Loucy (cell line): ENCODE data around the gene TIMM50.

Source experiments
- H2AFZ ChIP-seq: fragments of 200-600 bp; sonication (generic); 2 replicates; pipeline ENCODE4 v1.6.0; 2016; ENCODE audit warnings: antibody characterized with exemption, mild to moderate bottlenecking, low read length, moderate library complexity
- H3F3A ChIP-seq: fragments of 200-600 bp; 2 replicates; pipeline ENCODE4 v1.6.0; 2016; ENCODE audit warnings: antibody characterized with exemption, low read depth, mild to moderate bottlenecking
- H3K27me3 ChIP-seq: fragments of 200-600 bp; sonication (generic); 2 replicates; pipeline ENCODE4 v1.6.1; 2014; ENCODE audit warnings: low read length, mild to moderate bottlenecking; ENCODE audit not compliant: insufficient read depth, poor library complexity, severe bottlenecking
- H3K36me3 ChIP-seq: fragments of 200-600 bp; sonication (generic); 2 replicates; pipeline ENCODE4 v1.6.1; 2016; ENCODE audit warnings: low read length; ENCODE audit not compliant: insufficient read depth
- H3K4me1 ChIP-seq: fragments of 200-600 bp; sonication (generic); 2 replicates; pipeline ENCODE4 v1.5.1; 2014; ENCODE audit warnings: low read length, mild to moderate bottlenecking; ENCODE audit not compliant: insufficient read depth, poor library complexity, severe bottlenecking
- H3K4me2 ChIP-seq: fragments of 200-600 bp; sonication (generic); 2 replicates; pipeline ENCODE4 v1.6.0; 2014; ENCODE audit warnings: antibody characterized with exemption, low read length, low read depth, mild to moderate bottlenecking; ENCODE audit not compliant: poor library complexity, severe bottlenecking
- H3K4me3 ChIP-seq: fragments of 200-600 bp; sonication (generic); 2 replicates; pipeline ENCODE4 v1.5.1; 2014; ENCODE audit warnings: low read length, mild to moderate bottlenecking, mixed read lengths; ENCODE audit not compliant: poor library complexity, severe bottlenecking
- H3K79me2 ChIP-seq: fragments of 200-600 bp; sonication (generic); 2 replicates; pipeline ENCODE4 v1.6.1; 2014; ENCODE audit warnings: low read length; ENCODE audit not compliant: insufficient read depth
- H3K9ac ChIP-seq: fragments of 200-600 bp; sonication (generic); 2 replicates; pipeline ENCODE4 v1.6.0; 2014; ENCODE audit warnings: mild to moderate bottlenecking, low read depth, low read length, moderate library complexity; ENCODE audit not compliant: poor library complexity, severe bottlenecking
- H3K9me2 ChIP-seq: fragments of 200-600 bp; sonication (generic); replicated peaks from 2 replicates; pipeline ENCODE4 v1.6.1; 2016; ENCODE audit warnings: low read depth, low read length, mixed read lengths
- H3K9me3 ChIP-seq: fragments of 200-600 bp; sonication (generic); 2 replicates; pipeline ENCODE4 v1.6.1; 2014; ENCODE audit warnings: mild to moderate bottlenecking, antibody characterized with exemption, low read length, low read depth; ENCODE audit not compliant: insufficient read depth
- H4K20me1 ChIP-seq: fragments of 200-600 bp; sonication (generic); 2 replicates; pipeline ENCODE4 v1.6.0; 2014; ENCODE audit warnings: antibody characterized with exemption, low read length, mild to moderate bottlenecking; ENCODE audit not compliant: insufficient read depth, poor library complexity, severe bottlenecking
- EZH2phosphoT487 ChIP-seq: fragments of 200-600 bp; IDR thresholded peaks from 2 replicates; pipeline ENCODE4 v1.6.1; 2018; ENCODE audit warnings: antibody characterized with exemption, mild to moderate bottlenecking, moderate library complexity, borderline replicate concordance
- TF ChIP-seq, protein P1 (sequence below): fragments of 200-600 bp; sonication (generic); conservative IDR thresholded peaks from 2 replicates; pipeline ENCODE4 v1.5.1; 2014; ENCODE audit warnings: mild to moderate bottlenecking, antibody characterized with exemption, low read length

Gene TIMM50

DNA sequence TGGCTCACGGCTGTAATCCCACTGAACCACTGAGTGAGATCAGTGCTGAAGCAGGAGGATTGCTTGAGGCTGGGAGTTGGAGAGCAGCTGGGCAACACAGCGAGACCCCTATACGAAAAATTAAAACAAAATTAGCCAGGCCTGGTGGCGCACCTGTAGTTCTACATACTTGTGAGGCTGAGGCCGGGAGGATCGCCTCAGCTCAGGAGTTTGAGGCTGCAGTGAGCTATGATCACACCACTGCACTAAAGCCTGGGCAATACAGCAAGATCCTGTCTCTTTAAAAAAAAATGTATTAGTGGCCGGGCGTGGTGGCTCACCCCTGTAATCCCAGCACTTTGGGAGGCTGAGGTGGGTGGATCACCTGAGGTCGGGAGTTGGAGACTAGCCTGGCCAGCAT lies 28.0 kb downstream of the TIMM50 start:
- no peak overlapping the region for H2AFZ ChIP-seq
- no peaks in the 10 kb centered on the region for H3K79me2 ChIP-seq
- no peaks in the 10 kb centered on the region for H3K4me1 ChIP-seq
- H3K9me2 ChIP-seq: no peaks in the 10 kb centered on the region
- no peak overlapping the region for H3K4me3 ChIP-seq
- H3K9me3 ChIP-seq: no peaks in the 10 kb centered on the region
- no peak overlapping the region for H3K9ac ChIP-seq
- no peaks in the 10 kb centered on the region for H3K36me3 ChIP-seq
- TF ChIP-seq, protein P1, sequence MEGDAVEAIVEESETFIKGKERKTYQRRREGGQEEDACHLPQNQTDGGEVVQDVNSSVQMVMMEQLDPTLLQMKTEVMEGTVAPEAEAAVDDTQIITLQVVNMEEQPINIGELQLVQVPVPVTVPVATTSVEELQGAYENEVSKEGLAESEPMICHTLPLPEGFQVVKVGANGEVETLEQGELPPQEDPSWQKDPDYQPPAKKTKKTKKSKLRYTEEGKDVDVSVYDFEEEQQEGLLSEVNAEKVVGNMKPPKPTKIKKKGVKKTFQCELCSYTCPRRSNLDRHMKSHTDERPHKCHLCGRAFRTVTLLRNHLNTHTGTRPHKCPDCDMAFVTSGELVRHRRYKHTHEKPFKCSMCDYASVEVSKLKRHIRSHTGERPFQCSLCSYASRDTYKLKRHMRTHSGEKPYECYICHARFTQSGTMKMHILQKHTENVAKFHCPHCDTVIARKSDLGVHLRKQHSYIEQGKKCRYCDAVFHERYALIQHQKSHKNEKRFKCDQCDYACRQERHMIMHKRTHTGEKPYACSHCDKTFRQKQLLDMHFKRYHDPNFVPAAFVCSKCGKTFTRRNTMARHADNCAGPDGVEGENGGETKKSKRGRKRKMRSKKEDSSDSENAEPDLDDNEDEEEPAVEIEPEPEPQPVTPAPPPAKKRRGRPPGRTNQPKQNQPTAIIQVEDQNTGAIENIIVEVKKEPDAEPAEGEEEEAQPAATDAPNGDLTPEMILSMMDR: no peak
- H3F3A ChIP-seq: no peaks in the 10 kb centered on the region
- H4K20me1 ChIP-seq: no peaks in the 10 kb centered on the region
- no peaks in the 10 kb centered on the region for H3K27me3 ChIP-seq
- no peak overlapping the region for H3K4me2 ChIP-seq

DNA sequence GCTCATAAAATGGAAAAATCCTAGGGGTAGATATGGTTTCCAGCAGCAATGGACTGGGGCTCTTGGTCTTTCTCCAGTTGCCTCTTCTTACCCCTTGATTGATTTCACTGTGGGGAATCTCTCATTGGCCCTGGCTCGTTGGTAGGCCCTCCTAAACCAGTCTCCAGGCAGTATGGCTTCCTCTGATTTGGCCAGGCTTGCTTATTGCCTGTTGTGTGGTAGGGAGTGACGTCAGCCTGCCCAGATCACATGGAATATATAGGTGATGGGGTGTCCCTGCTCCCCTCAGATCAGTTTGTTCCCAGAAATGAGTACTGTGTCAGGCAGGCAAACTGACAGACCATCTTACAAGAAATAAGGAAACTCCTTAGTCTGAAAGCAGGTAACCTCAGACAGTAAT lies 28.6 kb downstream of the TIMM50 start:
- Histone ChIP-seq H3K79me2 (no peaks in the 10 kb centered on the region), H3K4me1 (no peaks in the 10 kb centered on the region), H3K9ac (no peak overlapping the region), H2AFZ (no peak overlapping the region), H3K27me3 (no peaks in the 10 kb centered on the region), H3K9me2 (no peaks in the 10 kb centered on the region), H3K36me3 (no peaks in the 10 kb centered on the region), H3F3A (no peaks in the 10 kb centered on the region), H4K20me1 (no peaks in the 10 kb centered on the region), H3K9me3 (no peaks in the 10 kb centered on the region), H3K4me2 (no peak overlapping the region), H3K4me3 (no peak overlapping the region)
- TF ChIP-seq, protein P1: no peak
- TF ChIP-seq EZH2phosphoT487: no peak

DNA sequence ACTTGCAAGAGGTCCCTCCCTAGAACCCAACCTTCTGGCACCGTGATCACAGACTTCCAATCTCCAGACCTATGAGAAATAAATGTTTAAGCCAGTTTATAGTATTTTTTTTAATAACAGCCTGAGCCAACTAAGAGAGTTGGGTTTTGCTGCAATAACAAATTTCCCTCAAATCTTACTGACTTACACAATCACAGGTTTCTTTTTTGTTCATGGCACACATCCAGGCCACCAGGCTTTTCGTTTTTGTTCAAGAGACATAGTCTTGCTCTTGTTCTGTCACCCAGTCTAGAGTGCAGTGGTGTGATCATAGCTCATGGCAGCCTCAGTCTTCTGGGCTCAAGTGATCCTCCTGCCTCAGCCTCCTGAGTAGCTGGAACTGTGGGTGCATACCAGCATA lies 32.4 kb downstream of the TIMM50 start:
- no peak overlapping the region for H3K4me2 ChIP-seq
- H3F3A ChIP-seq: no peaks in the 10 kb centered on the region
- no peak overlapping the region for H3K4me3 ChIP-seq
- TF ChIP-seq, protein P1: no peak
- TF ChIP-seq EZH2phosphoT487: no peak
- H4K20me1 ChIP-seq: no peaks in the 10 kb centered on the region
- H3K36me3 ChIP-seq: no peaks in the 10 kb centered on the region
- H3K9me3 ChIP-seq: no peaks in the 10 kb centered on the region
- H3K27me3 ChIP-seq: no peaks in the 10 kb centered on the region
- H2AFZ ChIP-seq: no peak overlapping the region
- H3K4me1 ChIP-seq: no peaks in the 10 kb centered on the region
- H3K9ac ChIP-seq: no peak overlapping the region
- no peaks in the 10 kb centered on the region for H3K9me2 ChIP-seq
- H3K79me2 ChIP-seq: no peaks in the 10 kb centered on the region
